AG10803 (cell line): ENCODE data around the gene SIX2.

ENCODE experiments used
- DNase-seq: peaks from one replicate; pipeline ENCODE4 v3.0.0; 2010; ENCODE audit warnings: low read depth
- H3K4me3 ChIP-seq: 2 replicates; pipeline ENCODE4 v1.5.1; 2011; ENCODE audit warnings: mild to moderate bottlenecking, low read length, control low read depth
- TF ChIP-seq, protein P1 (sequence below): conservative IDR thresholded peaks from 2 replicates; pipeline ENCODE4 v1.5.1; 2011; ENCODE audit warnings: mild to moderate bottlenecking, low read length, control low read depth, inconsistent platforms

Gene SIX2

DNA sequence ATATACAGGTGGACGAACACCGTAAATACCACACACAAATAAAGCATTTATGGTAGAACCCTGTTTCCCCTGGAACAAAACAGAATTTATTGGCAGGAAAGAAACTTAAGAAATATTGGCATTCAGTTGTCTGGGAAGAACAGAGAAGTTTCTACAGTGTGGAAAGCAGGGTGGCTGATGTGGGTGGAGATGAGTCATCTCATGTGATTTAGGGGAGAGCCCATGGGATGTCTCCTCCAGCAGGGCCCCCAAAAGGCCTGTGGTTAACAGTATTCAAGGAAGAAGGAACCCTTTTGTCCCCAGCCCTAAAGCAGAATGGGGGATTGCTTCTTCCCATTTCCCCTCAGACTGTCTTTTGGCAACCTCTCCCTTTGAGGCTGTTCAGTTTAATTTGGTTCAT, 43.6 kb downstream of the SIX2 start:
- DNase-seq: no peak
- H3K4me3 ChIP-seq: no peak overlapping the region
- TF ChIP-seq, protein P1, sequence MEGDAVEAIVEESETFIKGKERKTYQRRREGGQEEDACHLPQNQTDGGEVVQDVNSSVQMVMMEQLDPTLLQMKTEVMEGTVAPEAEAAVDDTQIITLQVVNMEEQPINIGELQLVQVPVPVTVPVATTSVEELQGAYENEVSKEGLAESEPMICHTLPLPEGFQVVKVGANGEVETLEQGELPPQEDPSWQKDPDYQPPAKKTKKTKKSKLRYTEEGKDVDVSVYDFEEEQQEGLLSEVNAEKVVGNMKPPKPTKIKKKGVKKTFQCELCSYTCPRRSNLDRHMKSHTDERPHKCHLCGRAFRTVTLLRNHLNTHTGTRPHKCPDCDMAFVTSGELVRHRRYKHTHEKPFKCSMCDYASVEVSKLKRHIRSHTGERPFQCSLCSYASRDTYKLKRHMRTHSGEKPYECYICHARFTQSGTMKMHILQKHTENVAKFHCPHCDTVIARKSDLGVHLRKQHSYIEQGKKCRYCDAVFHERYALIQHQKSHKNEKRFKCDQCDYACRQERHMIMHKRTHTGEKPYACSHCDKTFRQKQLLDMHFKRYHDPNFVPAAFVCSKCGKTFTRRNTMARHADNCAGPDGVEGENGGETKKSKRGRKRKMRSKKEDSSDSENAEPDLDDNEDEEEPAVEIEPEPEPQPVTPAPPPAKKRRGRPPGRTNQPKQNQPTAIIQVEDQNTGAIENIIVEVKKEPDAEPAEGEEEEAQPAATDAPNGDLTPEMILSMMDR: no peak

DNA sequence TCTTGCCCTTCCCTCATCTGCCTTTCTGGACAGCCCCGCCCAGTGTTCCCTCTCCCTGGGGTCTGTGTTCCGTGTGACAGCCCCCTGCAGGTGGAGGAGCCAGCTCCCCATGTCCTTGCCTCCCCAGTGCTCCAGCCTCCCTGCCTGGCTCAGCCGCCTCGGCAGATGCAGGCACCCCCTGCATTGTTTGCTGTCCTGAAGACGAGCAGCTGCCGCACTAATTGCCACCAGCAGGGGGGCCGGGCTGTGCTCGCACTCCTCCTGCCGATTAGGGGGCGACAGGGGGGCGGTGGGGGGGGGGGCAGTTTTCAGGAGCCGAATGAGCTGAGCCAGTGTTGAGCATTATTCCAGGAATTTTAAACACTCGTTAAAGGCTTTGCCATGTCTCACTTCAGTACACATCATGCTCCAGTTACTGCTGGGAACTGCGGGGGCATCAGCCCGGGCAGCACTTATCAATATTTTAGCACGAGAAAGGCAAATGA, 44.5 kb downstream of the SIX2 start:
- H3K4me3 ChIP-seq: no peak overlapping the region
- no peak for DNase-seq
- TF ChIP-seq, protein P1: no peak; the same call in 1 of the 2 replicates

GRCh38 chr2:44962176-44962695, 47.0 kb downstream of the SIX2 start:
- no peak overlapping the region for H3K4me3 ChIP-seq
- TF ChIP-seq, protein P1: no peak
- DNase-seq: no peak

DNA sequence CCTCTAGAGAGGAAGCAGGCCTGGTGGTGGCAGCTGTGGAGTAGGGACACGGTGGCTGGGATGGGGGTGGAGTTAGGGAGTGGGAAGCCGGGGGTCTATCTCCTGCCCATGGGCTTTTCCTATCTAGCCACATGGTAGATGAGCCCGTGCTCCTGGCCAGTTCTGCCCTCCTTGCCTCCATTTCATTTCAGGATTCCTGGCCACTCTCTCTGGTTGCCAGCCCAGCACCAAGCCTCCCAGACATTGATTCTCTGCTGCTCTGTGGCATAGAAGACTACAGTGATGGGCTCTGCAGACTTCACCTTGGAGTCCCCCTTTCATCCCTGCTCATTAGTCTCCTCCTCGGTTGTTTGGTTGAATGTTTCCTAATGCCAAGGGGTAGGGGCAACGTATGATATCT, 48.4 kb downstream of the SIX2 start:
- TF ChIP-seq, protein P1: no peak
- H3K4me3 ChIP-seq: no peak overlapping the region
- no peak for DNase-seq

- TF ChIP-seq, protein P1: no peak
- DNase-seq: no peak
- no peak overlapping the region for H3K4me3 ChIP-seq
Observed at GRCh38 chr2:44959855-44960254, 49.4 kb downstream of the SIX2 start.

- DNase-seq: no peak
- TF ChIP-seq, protein P1: no peak
- no peak overlapping the region for H3K4me3 ChIP-seq
Observed at GRCh38 chr2:44957656-44958327, 51.5 kb downstream of the SIX2 start.

DNA sequence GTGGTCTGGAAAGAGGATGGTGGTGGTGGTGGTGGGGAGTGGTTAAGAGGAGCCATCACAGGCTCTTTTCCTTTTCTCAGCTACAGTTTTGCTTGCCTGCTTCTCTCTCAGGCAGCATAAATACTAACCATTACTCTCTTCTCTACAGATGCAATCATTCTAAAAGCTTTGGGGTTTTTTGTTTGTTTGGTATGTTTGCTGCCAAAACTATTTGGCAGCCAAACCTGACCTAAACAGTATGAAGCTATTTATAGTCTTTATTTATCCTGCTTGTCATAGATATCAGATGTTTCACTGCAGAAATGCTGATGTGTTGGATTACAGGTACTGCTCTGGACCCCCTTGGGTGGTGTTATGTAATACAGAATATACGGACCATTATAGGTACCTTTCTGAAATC, 52.4 kb downstream of the SIX2 start:
- DNase-seq: peak; percentile 40
- no peak overlapping the region for H3K4me3 ChIP-seq
- TF ChIP-seq, protein P1: no peak
